GM19238 (cell line): ENCODE data around the gene NGLY1.

Experiments used
- DNase-seq: peaks from one replicate; pipeline ENCODE4 v3.0.0; 2011; ENCODE audit warnings: low spot score; ENCODE audit not compliant: insufficient read length

NGLY1 gene

DNA sequence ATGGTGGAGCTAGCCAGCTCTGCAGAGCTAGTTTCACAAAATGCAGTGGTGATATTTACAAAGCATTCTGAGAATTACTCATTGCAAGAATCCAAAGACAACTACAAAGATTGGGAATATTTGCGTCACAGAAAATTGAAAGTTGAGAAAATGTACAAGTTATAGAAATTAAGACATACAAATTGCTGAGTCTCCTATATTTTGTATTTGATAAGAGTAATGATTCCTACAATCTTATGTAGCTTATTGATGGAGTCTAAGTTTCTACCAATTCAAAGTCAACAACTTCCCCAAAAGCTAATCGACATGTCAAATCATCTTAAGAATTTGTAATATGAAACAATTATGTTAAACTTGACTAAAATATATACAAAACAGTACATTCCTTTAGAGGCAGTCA is 72.2 kb downstream of the NGLY1 start:
- no peak for DNase-seq

DNA sequence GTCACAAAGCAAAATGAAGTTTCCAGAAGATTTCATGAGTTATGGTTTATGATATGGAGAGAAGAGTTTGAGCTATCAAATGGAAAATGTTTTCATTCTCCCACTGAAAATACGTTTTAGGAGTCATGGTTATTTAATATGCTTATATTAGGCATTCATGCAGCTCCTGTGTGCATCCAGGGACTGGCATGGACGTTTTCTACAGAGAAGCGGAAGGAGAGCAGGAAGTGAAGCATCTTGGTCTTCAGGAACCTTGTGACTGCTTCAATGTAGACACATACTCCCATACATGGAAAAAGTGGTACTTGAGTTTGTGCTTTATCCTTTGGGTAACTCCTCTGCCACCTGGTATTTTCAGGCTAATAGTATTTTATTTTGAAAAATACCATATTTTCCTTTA is 75.2 kb downstream of the NGLY1 start:
- DNase-seq = no peak

DNA sequence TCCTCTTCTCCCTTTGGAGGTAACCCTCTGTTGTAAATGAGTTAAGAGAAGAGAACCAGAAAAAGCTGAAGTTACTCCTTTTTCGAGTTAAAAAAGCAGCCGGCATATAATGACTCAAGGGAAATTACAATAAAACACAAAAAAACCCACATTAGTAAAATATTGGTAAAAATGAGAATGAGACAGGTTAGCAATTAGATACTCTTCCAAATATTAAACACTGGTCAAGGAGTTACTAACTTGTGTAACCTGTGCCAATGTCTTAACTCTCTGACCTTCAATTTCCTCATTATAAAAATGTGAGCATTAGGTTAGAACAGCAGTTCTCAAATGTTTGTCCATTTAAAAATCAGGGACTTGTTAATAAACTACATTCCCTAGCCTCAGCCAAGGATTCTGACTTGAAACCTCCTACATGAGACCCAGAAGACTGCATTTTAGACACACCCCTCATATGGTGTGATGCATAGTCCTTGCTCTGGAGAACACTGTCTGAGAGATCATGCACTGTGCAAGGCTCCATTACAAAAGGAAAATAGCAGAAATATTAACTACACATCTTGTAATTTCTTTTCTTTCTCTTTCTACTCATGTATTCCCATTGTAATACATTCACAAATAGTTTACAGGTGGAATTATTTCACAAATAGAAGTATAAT is 75.8 kb downstream of the NGLY1 start:
- no peak for DNase-seq

DNA sequence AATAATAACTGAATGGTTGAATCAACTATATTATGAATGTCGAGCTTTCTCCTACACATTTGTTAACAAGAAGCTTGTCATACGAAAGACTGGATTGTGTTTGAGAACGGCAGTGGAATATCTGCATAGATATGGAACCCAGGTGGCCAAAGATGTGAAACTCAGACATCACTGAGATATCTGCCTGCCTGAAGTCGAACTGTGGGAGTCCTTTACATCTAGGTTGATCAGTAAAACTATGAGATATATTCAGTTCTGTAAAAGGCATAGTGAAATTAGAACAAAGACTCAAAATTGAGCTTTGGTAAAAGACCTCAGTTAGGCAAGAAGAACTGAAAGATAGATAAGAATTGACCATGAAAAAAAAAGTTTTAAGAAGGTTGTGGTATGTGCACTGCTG is 77.0 kb downstream of the NGLY1 start:
- DNase-seq = no peak

DNA sequence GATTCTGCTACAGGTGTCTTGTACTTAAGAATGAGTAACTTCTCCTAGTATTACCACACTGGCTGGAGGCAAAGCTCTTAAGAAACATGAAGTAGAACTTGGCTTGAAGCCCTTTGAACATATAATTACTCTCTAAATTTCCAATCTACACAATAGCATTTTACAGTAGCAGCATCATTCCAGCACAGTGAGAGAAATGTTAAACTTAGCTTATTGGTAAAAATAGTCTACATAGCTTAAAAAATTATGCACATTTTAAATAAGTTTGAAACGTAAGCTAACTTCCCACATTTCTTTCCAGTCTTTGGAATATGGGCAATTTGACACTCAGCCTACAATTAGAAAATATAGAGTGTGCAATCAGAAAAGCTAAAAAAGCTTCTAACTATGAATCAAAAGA is 85.7 kb downstream of the NGLY1 start:
- no peak for DNase-seq

DNA sequence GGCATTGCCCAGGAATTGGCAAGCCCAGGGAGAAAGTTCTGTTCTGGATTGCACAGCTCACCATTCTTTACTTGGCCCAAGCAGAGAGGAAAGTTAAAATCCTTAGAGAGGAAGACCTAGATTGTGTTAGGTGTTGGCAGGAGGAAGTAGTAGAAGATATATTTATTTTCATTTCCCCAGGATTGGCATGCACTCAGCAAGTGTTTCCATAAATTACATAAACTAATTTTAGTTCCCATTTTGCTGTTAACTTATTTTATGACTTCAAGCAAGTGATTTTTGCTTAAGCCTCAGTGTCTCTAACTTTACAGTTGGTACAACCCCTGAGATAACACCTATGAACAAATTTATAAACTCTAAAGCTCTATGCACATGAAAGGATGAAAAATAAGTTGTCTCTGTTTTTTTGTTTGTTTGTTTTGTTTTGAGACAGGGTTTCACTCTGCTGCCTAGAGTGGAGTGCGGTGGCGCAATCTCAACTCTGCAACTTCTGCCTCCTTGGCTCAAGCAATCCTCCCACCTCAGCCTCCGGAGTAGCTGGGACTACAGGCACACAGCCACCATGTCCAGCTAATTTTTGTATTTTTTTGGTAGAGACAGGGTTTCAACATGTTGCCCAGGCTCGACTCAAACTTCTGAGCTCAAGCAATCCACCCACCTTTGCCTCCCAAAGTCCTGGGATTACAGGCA is 87.4 kb downstream of the NGLY1 start:
- no peak for DNase-seq

DNA sequence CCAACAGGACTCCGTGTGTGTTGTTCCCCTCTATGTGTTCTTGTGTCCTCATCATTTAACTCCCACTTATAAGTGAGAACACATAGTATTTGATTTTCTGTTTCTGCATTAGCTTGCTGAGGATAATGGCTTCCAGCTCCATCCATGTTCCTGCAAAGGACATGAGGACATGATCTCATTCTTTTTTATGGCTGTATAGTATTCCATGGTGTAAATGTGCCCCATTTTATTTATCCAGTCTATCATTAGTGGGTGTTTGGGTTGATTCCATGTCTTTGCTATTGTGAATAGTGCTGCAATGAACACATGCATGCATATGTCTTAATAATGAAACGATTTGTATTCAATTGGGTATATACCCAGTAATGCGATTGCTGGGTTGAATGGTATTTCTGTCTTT is 90.0 kb downstream of the NGLY1 start:
- DNase-seq = no peak

DNA sequence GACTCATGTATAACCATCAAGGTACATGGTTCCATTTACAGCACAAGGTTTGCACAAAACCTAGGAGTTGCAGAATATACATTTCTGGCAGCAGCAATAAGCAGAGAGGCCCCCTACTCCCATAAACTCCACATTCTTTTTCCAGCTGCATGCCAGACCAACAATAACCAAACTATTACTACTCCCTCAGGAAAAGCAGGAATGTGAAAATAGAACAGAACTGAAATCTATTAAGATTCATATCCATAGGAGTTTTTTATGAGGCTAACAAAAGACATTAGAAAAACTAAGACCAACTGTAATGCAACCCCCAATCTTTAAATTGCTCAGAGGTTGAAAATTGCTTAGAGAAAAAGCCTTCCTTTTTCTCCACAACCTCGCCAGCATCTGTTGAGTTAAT is 90.9 kb downstream of the NGLY1 start:
- no peak for DNase-seq

DNA sequence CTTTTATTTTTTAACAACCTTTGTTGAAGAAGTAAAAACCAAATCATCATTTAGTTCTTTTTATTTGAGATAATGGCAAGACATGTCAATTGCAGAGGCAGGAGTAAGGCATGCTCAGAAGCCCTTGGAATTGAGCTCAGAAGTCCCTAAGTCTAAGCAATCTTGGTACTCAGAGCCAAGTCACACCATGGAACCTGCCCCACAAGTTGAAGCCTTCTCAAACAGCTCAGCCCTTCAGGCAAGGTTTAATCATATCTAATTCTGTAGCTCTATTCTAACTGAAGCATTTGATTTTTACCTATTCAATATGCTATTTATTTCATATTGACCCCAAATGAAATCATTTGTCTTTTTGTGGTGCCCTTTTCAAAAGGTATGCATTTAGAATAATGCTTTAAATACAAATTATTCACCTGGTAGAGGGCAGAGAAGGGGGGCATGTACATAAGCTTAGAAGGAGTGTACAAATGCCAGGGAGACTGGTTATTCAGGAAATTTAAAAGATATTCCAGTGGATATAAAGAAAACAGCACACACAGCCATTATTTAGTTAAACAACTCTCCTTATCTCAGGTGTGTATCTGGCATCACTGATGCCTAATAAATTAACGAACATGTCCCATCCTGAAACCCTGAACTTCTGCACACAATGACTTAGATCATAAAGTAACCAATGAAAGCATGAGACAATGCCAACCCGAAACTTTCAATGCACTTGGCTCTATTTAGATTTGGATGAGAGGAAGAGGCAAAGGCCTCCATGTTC is 92.3 kb downstream of the NGLY1 start:
- DNase-seq = no peak

DNA sequence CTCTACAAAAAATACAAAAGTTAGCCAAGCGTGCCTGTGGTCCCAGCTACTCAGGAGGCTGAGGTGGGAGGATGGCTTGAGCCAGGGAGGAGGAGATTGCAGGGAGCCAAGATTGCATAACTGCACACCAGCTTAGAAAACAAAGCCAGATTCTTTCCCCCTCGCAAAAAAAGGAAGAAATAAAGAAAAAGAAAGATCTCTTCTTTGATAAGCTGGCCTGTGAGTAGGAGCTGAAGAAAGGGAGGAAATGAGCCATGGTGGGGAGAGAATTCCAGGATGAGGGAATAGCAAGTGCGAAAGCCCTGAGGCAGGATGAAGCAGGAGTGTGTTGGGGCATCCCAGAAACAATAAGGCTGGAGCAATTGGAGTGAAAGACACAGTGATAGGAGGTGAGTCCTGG is 94.0 kb downstream of the NGLY1 start:
- DNase-seq = no peak

DNA sequence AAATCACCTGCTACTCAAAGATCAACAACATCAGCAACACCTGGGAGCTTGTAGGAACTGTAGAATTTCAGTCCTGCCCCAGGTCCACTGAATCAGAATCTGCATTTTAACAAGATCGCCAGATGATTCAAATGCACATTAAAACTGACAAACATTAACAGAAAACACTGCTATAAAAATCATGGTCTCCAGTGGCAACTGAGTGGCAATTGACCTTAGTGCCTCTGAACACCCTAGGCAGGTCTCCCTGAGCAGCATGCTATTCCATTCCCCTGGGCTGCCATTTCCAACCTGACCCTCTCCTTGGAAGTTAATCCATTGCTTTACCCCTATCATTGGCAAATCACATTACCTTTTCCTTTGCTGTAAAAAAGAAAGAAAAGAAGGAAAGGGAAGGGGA is 95.5 kb downstream of the NGLY1 start:
- no peak for DNase-seq

DNA sequence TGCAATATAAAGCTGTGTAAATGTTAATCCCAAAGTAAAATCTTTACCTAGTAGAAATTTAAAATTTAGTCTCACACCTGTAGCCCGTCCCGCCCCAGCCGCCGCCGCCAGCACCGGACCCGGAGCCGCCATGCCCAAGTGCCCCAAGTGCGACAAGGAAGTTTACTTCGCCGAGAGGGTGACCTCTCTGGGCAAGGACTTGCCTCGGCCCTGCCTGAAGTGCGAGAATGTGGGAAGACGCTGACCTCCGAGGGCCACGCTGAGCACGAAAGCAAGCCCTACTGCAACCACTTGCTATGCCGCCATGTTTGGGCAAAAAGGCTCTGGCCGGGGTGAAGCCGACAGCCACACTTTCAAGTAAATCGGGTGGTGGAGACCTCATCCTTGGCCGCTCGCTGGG is 96.5 kb downstream of the NGLY1 start:
- DNase-seq = no peak

DNA sequence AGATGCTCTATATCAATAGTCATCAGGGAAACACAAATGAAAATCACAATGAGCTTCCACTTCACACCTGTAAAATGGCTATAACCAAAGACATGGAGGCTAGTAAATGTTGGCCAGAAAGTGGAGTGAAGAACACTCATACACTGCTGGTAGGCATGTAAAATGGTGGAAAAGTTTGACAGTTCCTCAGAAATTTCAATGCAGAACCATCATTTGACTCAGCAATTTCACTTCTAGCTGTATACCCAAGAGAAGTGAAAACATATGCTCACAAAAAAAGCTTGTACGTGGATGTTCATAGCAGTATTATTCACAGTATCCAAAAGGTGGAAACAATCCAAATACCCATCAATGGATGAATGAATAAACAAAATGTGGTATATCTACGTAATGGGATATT is 99.4 kb downstream of the NGLY1 start:
- DNase-seq = no peak

DNA sequence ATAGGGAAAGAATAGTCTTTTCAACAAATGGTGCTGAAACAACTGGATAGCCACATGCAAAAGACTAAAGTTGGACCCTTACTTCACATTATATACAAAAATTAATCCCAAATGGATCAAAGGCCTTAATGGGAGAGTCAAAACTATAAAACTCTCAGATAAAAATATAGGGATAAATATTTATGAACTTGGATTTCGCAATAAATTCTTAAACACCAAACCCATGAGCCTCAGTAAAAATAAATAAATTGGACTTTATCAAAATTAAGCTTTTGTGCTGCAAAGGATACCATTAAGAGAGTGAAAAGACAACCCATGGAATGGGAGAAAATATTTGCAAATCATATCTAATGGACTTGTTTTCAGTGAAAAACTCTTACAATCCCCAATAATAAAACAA is 99.8 kb downstream of the NGLY1 start:
- no peak for DNase-seq

DNA sequence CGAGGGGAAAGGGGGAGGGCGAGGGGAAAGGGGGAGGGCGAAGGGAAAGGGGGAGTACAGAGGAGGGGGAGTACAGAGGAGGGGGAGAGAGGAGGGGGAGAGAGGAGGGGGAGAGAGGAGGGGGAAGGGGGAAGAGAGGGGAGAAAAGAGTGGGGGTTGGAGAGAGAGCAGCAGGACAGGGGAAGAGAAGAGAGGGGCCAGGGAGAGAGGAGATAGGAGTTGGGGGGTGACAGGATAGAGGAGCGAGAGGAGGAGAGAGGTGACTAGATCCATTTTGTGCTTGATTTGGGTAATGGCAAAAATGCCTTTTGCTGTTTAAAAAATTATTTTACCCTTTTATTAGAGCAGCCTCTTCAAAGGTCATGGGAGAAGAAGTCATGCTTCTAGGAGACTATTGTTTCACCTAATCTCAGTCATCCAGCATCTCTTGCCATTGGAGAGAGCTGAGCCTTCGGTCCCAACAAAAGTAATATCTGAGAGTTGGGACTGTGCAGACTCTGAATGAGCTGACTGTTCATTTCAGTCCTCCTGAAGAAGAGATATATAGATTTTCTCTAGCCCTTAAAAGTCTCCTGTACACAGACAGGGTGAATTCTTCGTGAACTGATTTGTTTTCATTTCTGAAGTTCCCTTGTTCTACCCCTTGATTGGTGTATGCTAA is 103.5 kb downstream of the NGLY1 start:
- DNase-seq = no peak

DNA sequence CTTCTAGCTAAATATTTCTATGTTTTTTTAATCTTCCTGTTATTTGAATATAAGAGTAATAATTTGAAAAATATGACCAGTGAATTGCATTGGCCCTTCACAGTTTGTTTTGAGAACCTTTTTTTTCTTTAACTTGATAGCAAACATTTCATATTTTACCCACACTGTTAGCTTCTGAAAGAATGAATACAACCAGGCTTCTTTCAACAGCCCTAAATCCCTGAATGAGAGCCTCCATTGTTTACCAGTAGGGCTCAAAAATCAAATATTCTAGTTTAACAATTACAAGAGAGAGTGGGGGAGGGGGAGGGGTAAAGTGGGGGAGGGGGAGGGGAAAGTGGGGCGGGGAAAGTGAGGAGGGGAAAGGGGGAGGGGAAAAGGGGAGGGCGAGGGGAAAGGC is 104.1 kb downstream of the NGLY1 start:
- no peak for DNase-seq

DNA sequence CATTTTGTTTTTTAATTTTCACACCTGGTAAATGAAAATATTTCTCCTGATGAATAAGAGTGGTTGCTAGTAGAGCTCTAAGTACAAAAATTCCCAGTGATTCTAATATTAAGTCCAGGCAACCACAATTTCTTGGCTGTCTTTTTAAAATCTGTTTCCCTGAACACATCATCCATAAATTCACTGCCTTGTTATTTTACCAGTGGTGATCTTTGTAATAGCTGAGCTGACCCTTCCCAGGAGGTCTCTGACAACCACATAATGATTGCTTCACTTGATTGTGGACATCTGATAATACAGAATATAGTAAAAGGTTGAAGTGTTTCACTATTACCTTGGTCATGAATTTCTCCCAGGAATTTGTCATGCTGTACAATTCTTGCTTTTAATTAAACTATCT is 104.7 kb downstream of the NGLY1 start:
- no peak for DNase-seq

DNA sequence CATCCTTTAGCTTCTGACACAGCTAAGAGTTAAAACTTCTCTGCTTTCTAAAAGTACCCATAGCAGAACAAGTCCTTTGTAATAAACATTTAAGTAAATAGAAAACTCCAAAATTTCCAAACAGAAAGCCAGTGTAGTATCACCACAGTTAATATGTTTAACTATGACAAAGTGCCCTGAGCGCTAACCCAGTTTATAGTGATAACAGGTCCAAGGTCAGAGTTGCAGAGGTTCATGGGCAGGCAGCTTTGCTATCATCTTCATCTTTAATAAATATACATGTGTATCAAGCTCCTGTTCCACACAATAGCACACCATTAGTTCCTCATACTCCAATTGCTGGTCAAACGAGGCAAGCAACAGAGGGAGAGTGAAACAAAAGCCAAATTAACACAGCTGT is 106.1 kb downstream of the NGLY1 start:
- DNase-seq = no peak

DNA sequence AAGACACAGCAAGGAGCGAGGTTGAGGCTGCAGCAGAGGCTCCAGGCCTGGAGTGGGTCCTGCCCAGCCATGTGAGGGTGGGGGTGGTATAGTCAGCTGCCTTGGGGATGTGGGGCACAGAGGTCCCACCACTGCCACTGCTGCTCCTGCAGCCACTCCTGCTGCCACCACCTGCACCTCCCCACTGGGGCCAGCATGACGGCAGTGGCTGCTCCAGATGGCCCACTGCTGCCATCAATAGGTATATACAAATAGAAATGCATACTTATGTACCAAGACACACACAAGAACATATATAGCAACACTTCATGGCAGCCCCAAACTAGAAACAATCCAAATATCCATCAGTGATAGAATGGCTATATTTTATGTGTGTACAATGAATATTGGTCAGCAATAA is 108.6 kb downstream of the NGLY1 start:
- DNase-seq = no peak

DNA sequence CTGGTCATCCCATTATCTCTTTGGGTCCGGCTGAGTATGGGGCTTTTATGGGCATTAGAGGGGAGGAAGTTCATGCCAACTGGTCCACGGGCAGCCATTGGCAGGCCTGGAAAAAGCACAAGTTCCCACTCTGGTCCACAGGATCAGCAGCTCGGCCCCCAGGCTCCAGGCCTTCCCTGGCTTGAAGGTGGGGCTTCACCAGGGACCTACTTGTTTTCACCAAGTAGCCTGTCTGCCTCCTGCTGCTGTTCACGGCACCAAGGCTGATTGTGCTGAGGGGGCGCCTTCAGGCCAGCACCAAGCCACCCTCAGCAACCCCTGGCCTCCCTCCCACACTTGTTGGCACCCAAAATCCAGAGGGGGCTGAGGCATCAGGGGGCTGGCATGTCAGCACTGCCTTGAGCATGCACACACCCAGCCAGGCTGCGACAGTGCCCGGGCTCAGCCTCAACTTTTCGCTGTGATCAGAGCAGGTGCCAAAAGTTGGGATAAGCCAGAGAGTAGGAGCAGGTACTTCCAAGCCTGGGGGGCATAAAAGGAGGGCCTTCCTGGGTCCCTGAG is 109.4 kb downstream of the NGLY1 start:
- no peak for DNase-seq
